Right atrium auricular region (tissue), 2 donors: ENCODE measurements around the gene RAP2B. TPM values are rescaled to one million over a fixed set of nuclear protein-coding genes. Genes with fewer than 3 reads are reported as not detected.

ENCODE experiments used
- DNase-seq: peaks from one replicate; pipeline ENCODE4 v3.0.0-alpha.2; 2019; ENCODE audit warnings: low spot score
- H3K27ac ChIP-seq, 2 donors: fragments of 200-600 bp; sonication (generic); 1 replicate in 1 of 2; 2 replicates in 1 of 2; pipeline ENCODE4 v1.5.1; 2016 to 2019
- H3K27me3 ChIP-seq, 2 donors: fragments of 200-600 bp; sonication (generic); one replicate each; pipeline versions ENCODE4 v1.5.1 to v1.6.0; 2017 to 2019
- H3K36me3 ChIP-seq: fragments of 200-600 bp; sonication (generic); one replicate; pipeline ENCODE4 v1.5.1; 2016
- H3K4me1 ChIP-seq, 2 donors: fragments of 200-600 bp; sonication (generic); one replicate each; pipeline versions ENCODE4 v1.5.1 to v1.6.0; 2017 to 2019
- H3K4me3 ChIP-seq, 2 donors: fragments of 200-600 bp; sonication (generic); 1 replicate in 1 of 2; 2 replicates in 1 of 2; pipeline ENCODE4 v1.5.1; 2017 to 2019; ENCODE audit warnings: mild to moderate bottlenecking in 1 of 2, moderate library complexity in 1 of 2
- H3K9me3 ChIP-seq, 2 donors: fragments of 200-600 bp; sonication (generic); one replicate each; pipeline ENCODE4 v1.5.1; 2019
- total RNA-seq, 2 donors: library from RNA; depleted of rRNA; stranded (reverse); fragments of >200 nt; gene quantifications; one replicate each; pipeline ENCODE4 v1.1.0, GENCODE V29; 2016
- TF ChIP-seq, protein P1 (sequence below), 2 donors: fragments of 200-600 bp; sonication (generic); IDR thresholded peaks; one replicate each; pipeline ENCODE4 v1.5.1; 2019; ENCODE audit warnings: antibody characterized with exemption in 2 of 2

The RAP2B gene
- total RNA-seq, 2 donors from 2014 or later, result 3.3 to 4.9 TPM

DNA sequence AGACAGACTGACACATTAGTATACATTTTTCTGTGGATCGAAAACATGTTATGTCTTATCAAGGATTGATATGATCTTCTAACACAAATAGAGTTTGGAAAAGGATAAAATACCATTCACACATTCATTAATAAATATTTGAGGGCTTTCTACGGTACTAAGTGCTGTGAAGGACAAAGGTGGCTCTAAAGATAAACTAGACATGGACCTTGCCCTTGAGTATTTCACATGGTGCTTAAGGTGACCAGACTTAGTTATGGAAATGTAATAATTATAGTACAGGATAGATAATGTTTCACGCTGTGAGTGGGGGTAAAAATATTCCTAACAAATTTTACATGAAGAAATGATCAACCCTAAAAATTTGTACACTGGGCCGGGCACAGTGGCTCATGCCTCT is 3.8 kb upstream of the RAP2B start:
- peaks cover 0 to 5% of the 10 kb centered on the region in 2 donors for H3K4me1 ChIP-seq
- TF ChIP-seq, protein P1, sequence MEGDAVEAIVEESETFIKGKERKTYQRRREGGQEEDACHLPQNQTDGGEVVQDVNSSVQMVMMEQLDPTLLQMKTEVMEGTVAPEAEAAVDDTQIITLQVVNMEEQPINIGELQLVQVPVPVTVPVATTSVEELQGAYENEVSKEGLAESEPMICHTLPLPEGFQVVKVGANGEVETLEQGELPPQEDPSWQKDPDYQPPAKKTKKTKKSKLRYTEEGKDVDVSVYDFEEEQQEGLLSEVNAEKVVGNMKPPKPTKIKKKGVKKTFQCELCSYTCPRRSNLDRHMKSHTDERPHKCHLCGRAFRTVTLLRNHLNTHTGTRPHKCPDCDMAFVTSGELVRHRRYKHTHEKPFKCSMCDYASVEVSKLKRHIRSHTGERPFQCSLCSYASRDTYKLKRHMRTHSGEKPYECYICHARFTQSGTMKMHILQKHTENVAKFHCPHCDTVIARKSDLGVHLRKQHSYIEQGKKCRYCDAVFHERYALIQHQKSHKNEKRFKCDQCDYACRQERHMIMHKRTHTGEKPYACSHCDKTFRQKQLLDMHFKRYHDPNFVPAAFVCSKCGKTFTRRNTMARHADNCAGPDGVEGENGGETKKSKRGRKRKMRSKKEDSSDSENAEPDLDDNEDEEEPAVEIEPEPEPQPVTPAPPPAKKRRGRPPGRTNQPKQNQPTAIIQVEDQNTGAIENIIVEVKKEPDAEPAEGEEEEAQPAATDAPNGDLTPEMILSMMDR (IDR thresholded peaks at IDR 0.05), result no peak
- no peak overlapping the region for H3K4me3 ChIP-seq
- DNase-seq, result no peak
- H3K36me3 ChIP-seq, result no peaks in the 10 kb centered on the region
- H3K27ac ChIP-seq, result no peak overlapping the region
- H3K27me3 ChIP-seq, result no peaks in the 10 kb centered on the region
- H3K9me3 ChIP-seq, result no peaks in the 10 kb centered on the region

DNA sequence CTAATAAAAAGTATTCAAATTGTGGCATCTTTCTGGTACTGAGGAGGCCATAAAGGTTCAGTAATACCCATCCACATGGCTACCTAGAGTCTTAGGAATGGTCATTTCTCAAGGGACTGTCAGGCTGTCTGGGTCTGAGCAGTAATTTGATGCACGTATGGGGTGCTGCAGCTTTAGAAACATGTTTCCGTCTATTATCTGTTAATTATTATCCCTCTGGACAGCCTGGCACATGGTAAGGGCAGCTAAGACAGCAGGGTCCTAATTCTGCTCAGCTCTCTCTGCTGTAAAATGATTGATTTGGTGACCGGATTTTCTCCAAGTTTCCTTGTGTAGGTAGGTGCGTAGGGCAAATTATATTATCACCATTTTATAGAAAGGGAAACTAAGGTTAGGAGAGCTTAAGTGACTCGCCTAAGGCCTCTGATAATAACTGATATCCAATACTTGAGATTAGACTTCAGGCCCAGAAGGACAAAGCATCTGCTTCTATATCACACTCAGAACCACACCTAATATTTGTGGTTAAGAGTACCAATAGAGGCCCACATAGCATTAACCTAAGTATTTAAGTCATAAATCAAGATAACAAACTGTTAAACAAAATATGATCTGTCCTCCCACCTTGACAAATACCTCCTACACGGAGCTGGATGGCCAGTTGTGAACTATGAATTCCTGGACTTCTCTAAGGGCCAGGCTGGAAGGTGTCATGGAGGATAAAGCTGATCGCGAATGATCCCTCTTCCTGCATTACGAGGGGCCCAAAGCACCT is 2.9 kb upstream of the RAP2B start:
- no peak overlapping the region for H3K27ac ChIP-seq
- no peak for DNase-seq
- no peaks in the 10 kb centered on the region for H3K27me3 ChIP-seq
- no peak overlapping the region for H3K4me3 ChIP-seq
- H3K36me3 ChIP-seq, result no peaks in the 10 kb centered on the region
- no peaks in the 10 kb centered on the region for H3K9me3 ChIP-seq
- TF ChIP-seq, protein P1 (IDR thresholded peaks at IDR 0.05), result no peak
- peaks cover 0 to 12% of the 10 kb centered on the region in 2 donors for H3K4me1 ChIP-seq

GRCh38 chr3:153159771-153160397 is 2.1 kb upstream of the RAP2B start:
- Histone ChIP-seq H3K4me1 (peaks cover 0 to 13% of the 10 kb centered on the region in 2 donors), H3K27ac (peak overlapping the region; percentile 82 to 88), H3K9me3 (no peaks in the 10 kb centered on the region), H3K4me3 (peak overlapping the region; percentile 64 to 65), H3K36me3 (no peaks in the 10 kb centered on the region), H3K27me3 (no peaks in the 10 kb centered on the region)
- DNase-seq, result no peak
- TF ChIP-seq, protein P1 (IDR thresholded peaks at IDR 0.05), result no peak

DNA sequence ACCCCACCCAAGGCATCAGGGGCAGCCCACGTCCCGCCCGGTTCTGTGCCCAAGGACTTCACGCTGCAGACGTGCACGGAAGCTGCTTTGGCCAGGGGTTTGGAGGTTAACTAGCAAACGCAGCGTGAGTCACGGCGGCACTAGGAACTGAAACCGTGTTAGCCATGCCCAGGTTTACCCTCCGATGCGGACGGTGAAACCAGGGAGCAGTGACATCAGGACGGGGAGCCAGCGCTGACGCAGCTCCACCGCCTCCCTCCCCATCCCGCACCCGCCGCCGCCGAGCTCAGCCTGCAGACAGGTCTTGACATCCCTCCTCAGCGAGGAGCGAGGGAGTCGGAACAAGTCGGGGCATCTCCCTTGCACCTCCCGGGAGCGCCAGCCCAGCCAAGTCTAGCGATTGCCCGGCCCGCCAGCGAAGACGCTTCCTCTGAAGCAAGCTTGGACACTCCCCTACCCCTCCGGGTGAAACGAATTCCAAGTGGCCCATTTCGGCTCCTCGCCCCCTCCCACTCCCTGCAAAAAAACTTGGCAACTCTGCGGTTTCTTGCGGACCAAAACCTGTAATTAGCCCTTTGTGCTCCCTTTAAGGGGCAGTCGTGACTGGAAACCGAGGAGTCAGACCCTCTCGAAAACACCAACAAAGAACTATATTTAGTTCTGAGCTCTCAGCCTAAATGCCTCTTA is 1.4 kb upstream of the RAP2B start:
- H3K4me1 ChIP-seq, result peaks cover 0 to 16% of the 10 kb centered on the region in 2 donors
- H3K27ac ChIP-seq, result peak overlapping the region; percentile 82 to 88
- H3K9me3 ChIP-seq, result no peaks in the 10 kb centered on the region
- H3K36me3 ChIP-seq, result no peaks in the 10 kb centered on the region
- peak overlapping the region; percentile 64 to 65 for H3K4me3 ChIP-seq
- DNase-seq, result peak; percentile 83
- TF ChIP-seq, protein P1 (IDR thresholded peaks at IDR 0.05), result no peak
- no peaks in the 10 kb centered on the region for H3K27me3 ChIP-seq

- H3K4me1 ChIP-seq, result peaks cover 0 to 22% of the 10 kb centered on the region in 2 donors
- H3K4me3 ChIP-seq, result peak overlapping the region; percentile 64 to 65
- H3K36me3 ChIP-seq, result no peaks in the 10 kb centered on the region
- TF ChIP-seq, protein P1 (IDR thresholded peaks at IDR 0.05), result no peak
- H3K27me3 ChIP-seq, result no peaks in the 10 kb centered on the region
- peak; percentile 98 for DNase-seq
- peak overlapping the region; percentile 82 to 88 for H3K27ac ChIP-seq
- H3K9me3 ChIP-seq, result no peaks in the 10 kb centered on the region
Measured at GRCh38 chr3:153161138-153161713, 800 bp upstream of the RAP2B start.
